ENCODE data around the gene BRINP1.

GRCh38 chr9:119167876-119168275, 201.4 kb downstream of the BRINP1 start:
- TF ChIP-seq, protein P1, sequence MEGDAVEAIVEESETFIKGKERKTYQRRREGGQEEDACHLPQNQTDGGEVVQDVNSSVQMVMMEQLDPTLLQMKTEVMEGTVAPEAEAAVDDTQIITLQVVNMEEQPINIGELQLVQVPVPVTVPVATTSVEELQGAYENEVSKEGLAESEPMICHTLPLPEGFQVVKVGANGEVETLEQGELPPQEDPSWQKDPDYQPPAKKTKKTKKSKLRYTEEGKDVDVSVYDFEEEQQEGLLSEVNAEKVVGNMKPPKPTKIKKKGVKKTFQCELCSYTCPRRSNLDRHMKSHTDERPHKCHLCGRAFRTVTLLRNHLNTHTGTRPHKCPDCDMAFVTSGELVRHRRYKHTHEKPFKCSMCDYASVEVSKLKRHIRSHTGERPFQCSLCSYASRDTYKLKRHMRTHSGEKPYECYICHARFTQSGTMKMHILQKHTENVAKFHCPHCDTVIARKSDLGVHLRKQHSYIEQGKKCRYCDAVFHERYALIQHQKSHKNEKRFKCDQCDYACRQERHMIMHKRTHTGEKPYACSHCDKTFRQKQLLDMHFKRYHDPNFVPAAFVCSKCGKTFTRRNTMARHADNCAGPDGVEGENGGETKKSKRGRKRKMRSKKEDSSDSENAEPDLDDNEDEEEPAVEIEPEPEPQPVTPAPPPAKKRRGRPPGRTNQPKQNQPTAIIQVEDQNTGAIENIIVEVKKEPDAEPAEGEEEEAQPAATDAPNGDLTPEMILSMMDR (conservative IDR thresholded peaks at IDR 0.05; ENCODE audit: low read depth in 2 of 2) = no peak
- TF ChIP-seq POLR2AphosphoS5 (IDR thresholded peaks at IDR 0.05; ENCODE audit: low read depth) (no peak), EZH2 (IDR thresholded peaks at IDR 0.05; ENCODE audit: low read depth, unreplicated experiment) (no peak), NANOG (IDR thresholded peaks at IDR 0.05; ENCODE audit: borderline replicate concordance) (no peak), JUNB (IDR thresholded peaks at IDR 0.05; ENCODE audit: unreplicated experiment) (no peak)
